Progenitor cell of endocrine pancreas (in vitro differentiated cells): ENCODE results near the gene ADAMTS2. TPM values are rescaled to one million over a fixed set of nuclear protein-coding genes. Genes with fewer than 3 reads are reported as not detected.
A peak's percentile ranks its signal among the peaks of the same experiment; 100 is the strongest.

Experiments
- DNase-seq: peaks from one replicate; pipeline ENCODE4 v3.0.0; 2021; ENCODE audit warnings: low spot score; ENCODE audit not compliant: unreplicated experiment
- H3K27ac Mint-ChIP-seq: 2 replicates; pipeline ENCODE4 v1.8.0; 2021; ENCODE audit warnings: mild to moderate bottlenecking, moderate library complexity, mixed read lengths
- H3K27me3 Mint-ChIP-seq: 2 replicates; pipeline ENCODE4 v1.8.0; 2021; ENCODE audit warnings: mixed read lengths
- H3K36me3 Mint-ChIP-seq: 2 replicates; pipeline ENCODE4 v1.8.0; 2022; ENCODE audit warnings: mixed read lengths; ENCODE audit not compliant: insufficient read depth
- H3K4me1 Mint-ChIP-seq: 2 replicates; pipeline ENCODE4 v1.8.0; 2021; ENCODE audit warnings: low read depth, mixed read lengths
- H3K4me3 Mint-ChIP-seq: 2 replicates; pipeline ENCODE4 v1.8.0; 2021; ENCODE audit warnings: low read depth, mild to moderate bottlenecking, moderate library complexity, mixed read lengths
- H3K9me3 Mint-ChIP-seq: 2 replicates; pipeline ENCODE4 v1.8.0; 2021; ENCODE audit warnings: low read depth, mixed read lengths
- CTCF ChIP-seq: fragments of 200-600 bp; sonication (generic); IDR thresholded peaks from one replicate; pipeline ENCODE4 v1.5.0; 2021; ENCODE audit warnings: antibody characterized with exemption, mild to moderate bottlenecking; ENCODE audit not compliant: unreplicated experiment
- long read RNA-seq: library from polyadenylated mRNA; unstranded; transcript quantifications from one replicate; pipeline ENCODE4 v2.0.0, GENCODE V29; 2020
- total RNA-seq: library from RNA; stranded (reverse); gene quantifications from 2 replicates; pipeline ENCODE4 v1.2.1, GENCODE V29; 2021

The ADAMTS2 gene
- 2.1 and 2.5 TPM in 2 replicates for total RNA-seq
- long read RNA-seq = 0 reads

GRCh38 chr5:179345433-179346321, at the start of gene ADAMTS2:
TSS of gene ADAMTS2 (minus strand) at chr5:179345461. CDS start at chr5:179345328, 133 bp downstream.
- H3K4me3 Mint-ChIP-seq = peak within 1 kb of the TSS; percentile 65
- H3K9me3 Mint-ChIP-seq = no peaks in the 10 kb centered on the region
- peaks cover 77% of the 10 kb centered on the region for H3K27me3 Mint-ChIP-seq
- no peak for TF ChIP-seq CTCF
- H3K27ac Mint-ChIP-seq = no peak within 1 kb of the TSS
- no peak for DNase-seq
- H3K4me1 Mint-ChIP-seq = peaks cover 10% of the 10 kb centered on the region
- no peaks in the 10 kb centered on the region for H3K36me3 Mint-ChIP-seq

GRCh38 chr5:179393078-179393477, 47.8 kb upstream of the ADAMTS2 start:
- Mint-ChIP-seq H3K27ac (no peak overlapping the region), H3K4me3 (no peak overlapping the region), H3K4me1 (no peaks in the 10 kb centered on the region), H3K27me3 (no peaks in the 10 kb centered on the region), H3K9me3 (peaks cover 24% of the 10 kb centered on the region), H3K36me3 (no peaks in the 10 kb centered on the region)
- DNase-seq = no peak
- TF ChIP-seq CTCF = no peak

- no peak for DNase-seq
- Mint-ChIP-seq H3K36me3 (no peaks in the 10 kb centered on the region), H3K27ac (no peak overlapping the region), H3K27me3 (peaks cover 6% of the 10 kb centered on the region), H3K9me3 (peaks cover 15% of the 10 kb centered on the region), H3K4me3 (no peak overlapping the region), H3K4me1 (no peaks in the 10 kb centered on the region)
- no peak for TF ChIP-seq CTCF
Observed at GRCh38 chr5:179387151-179388110, 42.2 kb upstream of the ADAMTS2 start.

- no peaks in the 10 kb centered on the region for H3K36me3 Mint-ChIP-seq
Observed at GRCh38 chr5:179385914-179386313, 40.7 kb upstream of the ADAMTS2 start.

More at GRCh38 chr5:179385914-179386313, 40.7 kb upstream of the ADAMTS2 start:
- no peak overlapping the region for H3K4me3 Mint-ChIP-seq
- DNase-seq = no peak
- peaks cover 12% of the 10 kb centered on the region for H3K9me3 Mint-ChIP-seq
- H3K4me1 Mint-ChIP-seq = no peaks in the 10 kb centered on the region
- no peak overlapping the region for H3K27ac Mint-ChIP-seq
- TF ChIP-seq CTCF = no peak
- H3K27me3 Mint-ChIP-seq = peaks cover 8% of the 10 kb centered on the region
